ENCODE results near the gene BAZ1A. TPM values are rescaled to one million over a fixed set of nuclear protein-coding genes. Genes with fewer than 3 reads are reported as not detected.

BAZ1A gene
- total RNA-seq, 6 experiments from 2014 or later, result 6.6 to 19.4 (median 14.3) TPM

DNA sequence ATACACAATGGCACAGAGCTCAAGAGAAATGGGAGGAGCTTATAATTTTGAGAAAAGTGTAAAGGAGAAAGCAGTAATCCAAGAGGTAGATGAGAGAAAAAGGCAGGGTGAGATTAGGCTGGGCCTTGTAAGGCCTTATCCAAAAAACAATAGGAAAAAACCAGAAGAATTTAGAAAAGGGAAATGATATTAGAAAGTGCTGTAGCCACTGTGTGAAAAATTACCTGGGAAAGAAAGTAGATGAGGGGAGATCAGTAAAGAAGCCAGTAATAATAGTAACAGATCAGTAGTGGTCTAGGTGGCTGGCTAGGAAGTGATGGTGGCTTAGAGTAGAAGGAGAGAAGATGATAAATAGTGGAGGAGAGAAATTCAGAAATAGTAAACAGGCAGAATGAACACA, 94.5 kb downstream of the BAZ1A start:
- no peak overlapping the region for H3K4me3 ChIP-seq
- peaks cover 0 to 24% (median 0%) of the 10 kb centered on the region in 4 donors for H3K36me3 ChIP-seq
- H3K27me3 ChIP-seq, result no peaks in the 10 kb centered on the region
- no peak for DNase-seq
- no peaks in the 10 kb centered on the region for H3K9me3 ChIP-seq
- TF ChIP-seq, protein P1, sequence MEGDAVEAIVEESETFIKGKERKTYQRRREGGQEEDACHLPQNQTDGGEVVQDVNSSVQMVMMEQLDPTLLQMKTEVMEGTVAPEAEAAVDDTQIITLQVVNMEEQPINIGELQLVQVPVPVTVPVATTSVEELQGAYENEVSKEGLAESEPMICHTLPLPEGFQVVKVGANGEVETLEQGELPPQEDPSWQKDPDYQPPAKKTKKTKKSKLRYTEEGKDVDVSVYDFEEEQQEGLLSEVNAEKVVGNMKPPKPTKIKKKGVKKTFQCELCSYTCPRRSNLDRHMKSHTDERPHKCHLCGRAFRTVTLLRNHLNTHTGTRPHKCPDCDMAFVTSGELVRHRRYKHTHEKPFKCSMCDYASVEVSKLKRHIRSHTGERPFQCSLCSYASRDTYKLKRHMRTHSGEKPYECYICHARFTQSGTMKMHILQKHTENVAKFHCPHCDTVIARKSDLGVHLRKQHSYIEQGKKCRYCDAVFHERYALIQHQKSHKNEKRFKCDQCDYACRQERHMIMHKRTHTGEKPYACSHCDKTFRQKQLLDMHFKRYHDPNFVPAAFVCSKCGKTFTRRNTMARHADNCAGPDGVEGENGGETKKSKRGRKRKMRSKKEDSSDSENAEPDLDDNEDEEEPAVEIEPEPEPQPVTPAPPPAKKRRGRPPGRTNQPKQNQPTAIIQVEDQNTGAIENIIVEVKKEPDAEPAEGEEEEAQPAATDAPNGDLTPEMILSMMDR (IDR thresholded peaks at IDR 0.05), result no peak
- no peak for TF ChIP-seq POLR2A (IDR thresholded peaks at IDR 0.05)
- H3K4me1 ChIP-seq, result peaks cover 0 to 5% (median 0%) of the 10 kb centered on the region in 4 donors
- no peak for ATAC-seq
- no peak overlapping the region for H3K27ac ChIP-seq
- intact Hi-C loops (cut with DNase I), result no loop called here

GRCh38 chr14:34778744-34779143, 96.4 kb downstream of the BAZ1A start:
- ATAC-seq (no peak), DNase-seq (no peak)
- H3K36me3 ChIP-seq, result peaks cover 0 to 18% (median 2%) of the 10 kb centered on the region in 4 donors
- WGBS (ENCODE audit: insufficient coverage, low coverage, low lambda C conversion rate, missing lambda C conversion rate), result 77% methylated on average over 3 of the region's 3 CpGs
- TF ChIP-seq, protein P1 (IDR thresholded peaks at IDR 0.05), result no peak
- TF ChIP-seq POLR2A (IDR thresholded peaks at IDR 0.05), result no peak
- peaks cover 0 to 11% (median 0%) of the 10 kb centered on the region in 4 donors for H3K4me1 ChIP-seq
- H3K27ac ChIP-seq, result no peak overlapping the region
- H3K27me3 ChIP-seq, result no peaks in the 10 kb centered on the region
- intact Hi-C loops (cut with DNase I), result no loop called here
- H3K4me3 ChIP-seq, result no peak overlapping the region
- H3K9me3 ChIP-seq, result no peaks in the 10 kb centered on the region

DNA sequence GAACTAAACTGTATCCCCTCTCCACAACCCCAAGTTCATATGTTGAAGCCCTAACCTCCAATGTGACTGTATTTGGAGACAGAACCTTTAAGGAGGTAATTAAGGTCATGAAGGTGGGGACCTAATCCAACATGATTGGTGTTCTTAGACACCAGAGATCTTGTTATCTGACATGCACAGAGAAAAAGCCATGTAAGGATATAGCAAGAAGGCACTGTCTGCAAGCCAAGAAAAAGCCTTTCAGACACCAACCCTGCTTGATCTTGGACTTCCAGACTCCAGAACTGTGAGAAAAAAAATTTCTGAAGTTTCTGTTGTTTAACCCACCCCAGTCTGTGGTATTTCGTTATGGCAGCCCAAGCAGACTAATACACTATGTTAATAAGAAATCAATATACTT, 98.5 kb downstream of the BAZ1A start:
- H3K4me3 ChIP-seq, result no peak overlapping the region
- H3K36me3 ChIP-seq, result peaks cover 0 to 14% (median 2%) of the 10 kb centered on the region in 4 donors
- ATAC-seq (no peak), DNase-seq (no peak)
- TF ChIP-seq, protein P1 (IDR thresholded peaks at IDR 0.05), result no peak
- no peak for TF ChIP-seq POLR2A (IDR thresholded peaks at IDR 0.05)
- peaks cover 0 to 11% (median 0%) of the 10 kb centered on the region in 4 donors for H3K4me1 ChIP-seq
- intact Hi-C loops (cut with DNase I), result no loop called here
- no peaks in the 10 kb centered on the region for H3K9me3 ChIP-seq
- WGBS (ENCODE audit: insufficient coverage, low coverage, low lambda C conversion rate, missing lambda C conversion rate), result 89% methylated on average over 1 of the region's 1 CpG
- no peaks in the 10 kb centered on the region for H3K27me3 ChIP-seq
- H3K27ac ChIP-seq, result no peak overlapping the region

- Histone ChIP-seq H3K36me3 (peaks cover 0 to 12% (median 3%) of the 10 kb centered on the region in 4 donors), H3K4me3 (no peak overlapping the region), H3K27me3 (no peaks in the 10 kb centered on the region), H3K4me1 (peaks cover 0 to 11% (median 0%) of the 10 kb centered on the region in 4 donors), H3K9me3 (no peaks in the 10 kb centered on the region), H3K27ac (no peak overlapping the region)
- TF ChIP-seq POLR2A (IDR thresholded peaks at IDR 0.05), result no peak
- TF ChIP-seq, protein P1 (IDR thresholded peaks at IDR 0.05), result no peak
- DNase-seq, result peak in 1 of 3 donors; percentile 69
- 72% methylated on average over 4 of the region's 4 CpGs for WGBS (ENCODE audit: insufficient coverage, low coverage, low lambda C conversion rate, missing lambda C conversion rate)
- intact Hi-C loops (cut with DNase I), result no loop called here
- peak; percentile 63 to 84 (median 70) for ATAC-seq
These were observed 99.2 kb downstream of the BAZ1A start for GRCh38 chr14:34775922-34776321.

- H3K27ac ChIP-seq, result no peak overlapping the region
- 33% methylated on average over 2 of the region's 2 CpGs for WGBS (ENCODE audit: insufficient coverage, low coverage, low lambda C conversion rate, missing lambda C conversion rate)
- H3K9me3 ChIP-seq, result no peaks in the 10 kb centered on the region
- no peak for TF ChIP-seq POLR2A (IDR thresholded peaks at IDR 0.05)
- TF ChIP-seq, protein P1 (IDR thresholded peaks at IDR 0.05), result no peak
- no peak overlapping the region for H3K4me3 ChIP-seq
- intact Hi-C loops (cut with DNase I), result no loop called here
- no peak for DNase-seq
- H3K4me1 ChIP-seq, result peaks cover 0 to 11% (median 0%) of the 10 kb centered on the region in 4 donors
- no peaks in the 10 kb centered on the region for H3K27me3 ChIP-seq
- peaks cover 0 to 12% (median 3%) of the 10 kb centered on the region in 4 donors for H3K36me3 ChIP-seq
- ATAC-seq, result peak; percentile 62 to 90 (median 68)
These were observed 99.8 kb downstream of the BAZ1A start for GRCh38 chr14:34775342-34775741.
